Prostate gland (tissue), 2 donors: ENCODE data around the gene AHNAK2.
"Not testable (repeated sequence)": the region's sequence is repeated elsewhere in the genome, so short reads cannot be mapped to it uniquely, and the experiment has no call there.

ENCODE experiments used
- POLR2A ChIP-seq: fragments of 450-650 bp; IDR thresholded peaks from one replicate; pipeline ENCODE4 v1.6.1; 2016; ENCODE audit warnings: antibody characterized with exemption, mild to moderate bottlenecking
- TF ChIP-seq, protein P1 (sequence below), 4 experiments: fragments of 200-600 bp in 2 of 4; fragments of 450-650 bp in 2 of 4; sonication (generic) in 2 of 4; IDR thresholded peaks; 1 replicate in 3 of 4; 2 replicates in 1 of 4; pipeline ENCODE4 v1.5.1; 2016 to 2019; ENCODE audit warnings: antibody characterized with exemption in 4 of 4, mild to moderate bottlenecking in 2 of 4, moderate library complexity in 2 of 4

DNA sequence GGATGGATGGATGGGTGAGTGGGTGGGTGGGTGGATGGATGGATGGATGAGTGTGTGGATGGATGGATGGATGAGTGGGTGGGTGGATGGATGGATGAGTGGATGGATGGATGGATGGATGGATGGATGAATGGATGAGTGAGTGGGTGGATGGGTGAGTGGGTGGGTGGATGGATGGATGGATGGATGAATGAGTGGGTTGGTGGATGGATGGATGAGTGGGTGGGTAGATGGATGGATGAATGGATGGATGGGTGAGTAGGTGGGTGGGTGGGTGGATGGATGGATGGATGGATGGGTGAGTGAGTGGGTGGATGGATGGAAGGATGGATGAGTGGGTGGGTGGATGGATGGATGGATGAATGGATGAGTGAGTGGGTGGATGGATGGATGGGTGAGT lies 87.9 kb downstream of the AHNAK2 start:
- TF ChIP-seq, protein P1, sequence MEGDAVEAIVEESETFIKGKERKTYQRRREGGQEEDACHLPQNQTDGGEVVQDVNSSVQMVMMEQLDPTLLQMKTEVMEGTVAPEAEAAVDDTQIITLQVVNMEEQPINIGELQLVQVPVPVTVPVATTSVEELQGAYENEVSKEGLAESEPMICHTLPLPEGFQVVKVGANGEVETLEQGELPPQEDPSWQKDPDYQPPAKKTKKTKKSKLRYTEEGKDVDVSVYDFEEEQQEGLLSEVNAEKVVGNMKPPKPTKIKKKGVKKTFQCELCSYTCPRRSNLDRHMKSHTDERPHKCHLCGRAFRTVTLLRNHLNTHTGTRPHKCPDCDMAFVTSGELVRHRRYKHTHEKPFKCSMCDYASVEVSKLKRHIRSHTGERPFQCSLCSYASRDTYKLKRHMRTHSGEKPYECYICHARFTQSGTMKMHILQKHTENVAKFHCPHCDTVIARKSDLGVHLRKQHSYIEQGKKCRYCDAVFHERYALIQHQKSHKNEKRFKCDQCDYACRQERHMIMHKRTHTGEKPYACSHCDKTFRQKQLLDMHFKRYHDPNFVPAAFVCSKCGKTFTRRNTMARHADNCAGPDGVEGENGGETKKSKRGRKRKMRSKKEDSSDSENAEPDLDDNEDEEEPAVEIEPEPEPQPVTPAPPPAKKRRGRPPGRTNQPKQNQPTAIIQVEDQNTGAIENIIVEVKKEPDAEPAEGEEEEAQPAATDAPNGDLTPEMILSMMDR (IDR thresholded peaks at IDR 0.05) = not testable (repeated sequence)
- TF ChIP-seq POLR2A = not testable (repeated sequence)
